Body of pancreas (tissue), 4 donors: ENCODE measurements around the gene PPP1R3C.

ENCODE experiments used
- POLR2A ChIP-seq, 3 donors: fragments of 450-650 bp; IDR thresholded peaks; one replicate each; pipeline ENCODE4 v1.6.1; 2016; ENCODE audit warnings: antibody characterized with exemption in 3 of 3, mild to moderate bottlenecking in 2 of 3
- TF ChIP-seq, protein P1 (sequence below), 7 experiments: fragments of 450-650 bp in 4 of 7; fragments of 200-600 bp in 3 of 7; sonication (generic) in 3 of 7; IDR thresholded peaks; one replicate each; pipeline ENCODE4 v1.5.1; 2016 to 2019; ENCODE audit warnings: antibody characterized with exemption in 7 of 7

DNA sequence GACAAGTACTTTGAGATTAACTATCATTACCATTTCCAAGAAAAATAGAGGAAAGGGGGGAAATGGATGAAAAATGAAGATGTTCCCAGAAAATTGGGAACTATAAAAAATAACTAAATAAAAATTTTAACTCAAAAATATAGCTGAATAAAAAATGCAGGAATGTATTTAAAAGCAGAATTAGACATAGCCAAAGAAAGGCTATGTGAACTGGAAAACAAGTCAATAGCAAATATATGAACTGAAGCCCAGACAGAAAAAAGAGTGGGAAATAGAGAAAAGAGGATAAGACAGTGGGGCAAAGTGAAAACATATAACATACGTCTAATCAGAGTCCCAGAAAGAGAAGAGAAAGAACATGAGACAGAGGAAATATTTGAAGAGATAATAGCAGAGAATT lies 10.3 kb downstream of the PPP1R3C start:
- TF ChIP-seq, protein P1, sequence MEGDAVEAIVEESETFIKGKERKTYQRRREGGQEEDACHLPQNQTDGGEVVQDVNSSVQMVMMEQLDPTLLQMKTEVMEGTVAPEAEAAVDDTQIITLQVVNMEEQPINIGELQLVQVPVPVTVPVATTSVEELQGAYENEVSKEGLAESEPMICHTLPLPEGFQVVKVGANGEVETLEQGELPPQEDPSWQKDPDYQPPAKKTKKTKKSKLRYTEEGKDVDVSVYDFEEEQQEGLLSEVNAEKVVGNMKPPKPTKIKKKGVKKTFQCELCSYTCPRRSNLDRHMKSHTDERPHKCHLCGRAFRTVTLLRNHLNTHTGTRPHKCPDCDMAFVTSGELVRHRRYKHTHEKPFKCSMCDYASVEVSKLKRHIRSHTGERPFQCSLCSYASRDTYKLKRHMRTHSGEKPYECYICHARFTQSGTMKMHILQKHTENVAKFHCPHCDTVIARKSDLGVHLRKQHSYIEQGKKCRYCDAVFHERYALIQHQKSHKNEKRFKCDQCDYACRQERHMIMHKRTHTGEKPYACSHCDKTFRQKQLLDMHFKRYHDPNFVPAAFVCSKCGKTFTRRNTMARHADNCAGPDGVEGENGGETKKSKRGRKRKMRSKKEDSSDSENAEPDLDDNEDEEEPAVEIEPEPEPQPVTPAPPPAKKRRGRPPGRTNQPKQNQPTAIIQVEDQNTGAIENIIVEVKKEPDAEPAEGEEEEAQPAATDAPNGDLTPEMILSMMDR (IDR thresholded peaks at IDR 0.05), result no peak
- no peak for TF ChIP-seq POLR2A (IDR thresholded peaks at IDR 0.05)
